GM19023 (cell line): ENCODE measurements around the gene MTHFR.
"Not testable (repeated sequence)": the region's sequence is repeated elsewhere in the genome, so short reads cannot be mapped to it uniquely, and the experiment has no call there.

Source experiments
- ATAC-seq: cut with Tn5 transposase; IDR thresholded peaks from one replicate; pipeline ENCODE4 v1.9.1; 2021; ENCODE audit warnings: mild to moderate bottlenecking, moderate library complexity; ENCODE audit not compliant: unreplicated experiment

The MTHFR gene

GRCh38 chr1:11833900-11834299 lies 28.1 kb upstream of the MTHFR start:
- no peak for ATAC-seq

GRCh38 chr1:11833497-11833896 lies 27.7 kb upstream of the MTHFR start:
- ATAC-seq, result no peak

GRCh38 chr1:11831945-11832725 lies 26.4 kb upstream of the MTHFR start:
- no peak for ATAC-seq

- no peak for ATAC-seq
Observed at GRCh38 chr1:11828511-11828910, 22.7 kb upstream of the MTHFR start.

GRCh38 chr1:11826946-11827345 lies 21.2 kb upstream of the MTHFR start:
- no peak for ATAC-seq

GRCh38 chr1:11825131-11825530 lies 19.4 kb upstream of the MTHFR start:
- no peak for ATAC-seq

- ATAC-seq, result no peak
Observed at GRCh38 chr1:11823366-11824137, 17.8 kb upstream of the MTHFR start.

GRCh38 chr1:11822091-11822490 lies 16.3 kb upstream of the MTHFR start:
- no peak for ATAC-seq

GRCh38 chr1:11817192-11817591 lies 11.4 kb upstream of the MTHFR start:
- no peak for ATAC-seq

- ATAC-seq, result no peak
Observed at GRCh38 chr1:11813021-11813420, 7.3 kb upstream of the MTHFR start.

GRCh38 chr1:11807133-11807532 lies 1.4 kb upstream of the MTHFR start:
- no peak for ATAC-seq

GRCh38 chr1:11806307-11806936 lies 658 bp upstream of the MTHFR start:
- ATAC-seq, result peak; percentile 45

GRCh38 chr1:11804666-11805421 lies 920 bp downstream of the MTHFR start:
- peak; percentile 1 for ATAC-seq

GRCh38 chr1:11803924-11804665 lies 1.7 kb downstream of the MTHFR start:
- not testable (repeated sequence) for ATAC-seq

GRCh38 chr1:11802973-11803885 lies 2.5 kb downstream of the MTHFR start:
- peak; percentile 25 for ATAC-seq

GRCh38 chr1:11802616-11802972 lies 3.2 kb downstream of the MTHFR start:
- no peak for ATAC-seq

GRCh38 chr1:11800756-11801433 lies 4.9 kb downstream of the MTHFR start:
- ATAC-seq, result no peak

- ATAC-seq, result no peak
Observed at GRCh38 chr1:11800391-11800755, 5.4 kb downstream of the MTHFR start.

- no peak for ATAC-seq
Observed at GRCh38 chr1:11799896-11800295, 5.9 kb downstream of the MTHFR start.
